ENCODE results near the gene SPPL2B.
"Not testable (repeated sequence)": the region's sequence is repeated elsewhere in the genome, so short reads cannot be mapped to it uniquely, and the experiment has no call there.

SPPL2B gene, protein sequence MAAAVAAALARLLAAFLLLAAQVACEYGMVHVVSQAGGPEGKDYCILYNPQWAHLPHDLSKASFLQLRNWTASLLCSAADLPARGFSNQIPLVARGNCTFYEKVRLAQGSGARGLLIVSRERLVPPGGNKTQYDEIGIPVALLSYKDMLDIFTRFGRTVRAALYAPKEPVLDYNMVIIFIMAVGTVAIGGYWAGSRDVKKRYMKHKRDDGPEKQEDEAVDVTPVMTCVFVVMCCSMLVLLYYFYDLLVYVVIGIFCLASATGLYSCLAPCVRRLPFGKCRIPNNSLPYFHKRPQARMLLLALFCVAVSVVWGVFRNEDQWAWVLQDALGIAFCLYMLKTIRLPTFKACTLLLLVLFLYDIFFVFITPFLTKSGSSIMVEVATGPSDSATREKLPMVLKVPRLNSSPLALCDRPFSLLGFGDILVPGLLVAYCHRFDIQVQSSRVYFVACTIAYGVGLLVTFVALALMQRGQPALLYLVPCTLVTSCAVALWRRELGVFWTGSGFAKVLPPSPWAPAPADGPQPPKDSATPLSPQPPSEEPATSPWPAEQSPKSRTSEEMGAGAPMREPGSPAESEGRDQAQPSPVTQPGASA

GRCh38 chr19:2328401-2329148, at the start of gene SPPL2B, which contains the start of gene LSM7:
Gene SPPL2B (plus strand): TSS chr19:2328684. CDS start chr19:2328710, 26 bp downstream.
Gene LSM7 (minus strand): TSS chr19:2328586. CDS start chr19:2328566, 20 bp downstream.
- in situ Hi-C loops (cut with MboI; ENCODE audit: low sequenced_read_pairs) = no loop called here

DNA sequence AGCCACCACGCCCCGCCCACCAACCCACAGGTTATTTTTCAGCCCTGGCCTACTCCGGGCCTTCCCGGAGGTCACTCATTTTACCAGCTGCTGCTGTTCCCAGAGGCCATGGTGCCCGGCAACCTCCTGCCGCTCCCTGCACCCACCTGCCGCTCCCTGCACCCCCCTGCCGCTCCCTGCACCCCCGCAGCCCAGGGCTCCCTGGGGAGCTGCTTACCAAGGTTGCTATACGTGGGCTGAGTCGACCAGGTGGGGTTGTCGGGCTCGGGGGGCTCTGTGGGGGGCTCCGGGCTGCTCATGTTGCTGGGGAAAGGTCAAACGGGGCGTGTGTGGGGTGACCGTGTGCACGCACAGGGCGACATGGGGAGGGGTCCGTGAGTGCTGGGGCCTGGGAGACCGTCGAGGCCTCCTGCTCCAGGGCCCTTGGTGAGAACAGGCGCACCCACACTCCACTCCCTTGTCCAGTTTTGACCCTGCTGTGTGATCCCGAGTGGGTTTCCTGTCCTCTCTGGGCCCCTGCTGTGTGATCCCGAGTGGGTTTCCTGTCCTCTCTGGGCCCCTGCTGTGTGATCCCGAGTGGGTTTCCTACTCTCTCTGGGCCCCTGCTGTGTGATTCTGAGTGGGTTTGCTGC, 47.7 kb upstream of the SPPL2B start:
- in situ Hi-C loops (cut with MboI; ENCODE audit: low sequenced_read_pairs) = no loop called here

DNA sequence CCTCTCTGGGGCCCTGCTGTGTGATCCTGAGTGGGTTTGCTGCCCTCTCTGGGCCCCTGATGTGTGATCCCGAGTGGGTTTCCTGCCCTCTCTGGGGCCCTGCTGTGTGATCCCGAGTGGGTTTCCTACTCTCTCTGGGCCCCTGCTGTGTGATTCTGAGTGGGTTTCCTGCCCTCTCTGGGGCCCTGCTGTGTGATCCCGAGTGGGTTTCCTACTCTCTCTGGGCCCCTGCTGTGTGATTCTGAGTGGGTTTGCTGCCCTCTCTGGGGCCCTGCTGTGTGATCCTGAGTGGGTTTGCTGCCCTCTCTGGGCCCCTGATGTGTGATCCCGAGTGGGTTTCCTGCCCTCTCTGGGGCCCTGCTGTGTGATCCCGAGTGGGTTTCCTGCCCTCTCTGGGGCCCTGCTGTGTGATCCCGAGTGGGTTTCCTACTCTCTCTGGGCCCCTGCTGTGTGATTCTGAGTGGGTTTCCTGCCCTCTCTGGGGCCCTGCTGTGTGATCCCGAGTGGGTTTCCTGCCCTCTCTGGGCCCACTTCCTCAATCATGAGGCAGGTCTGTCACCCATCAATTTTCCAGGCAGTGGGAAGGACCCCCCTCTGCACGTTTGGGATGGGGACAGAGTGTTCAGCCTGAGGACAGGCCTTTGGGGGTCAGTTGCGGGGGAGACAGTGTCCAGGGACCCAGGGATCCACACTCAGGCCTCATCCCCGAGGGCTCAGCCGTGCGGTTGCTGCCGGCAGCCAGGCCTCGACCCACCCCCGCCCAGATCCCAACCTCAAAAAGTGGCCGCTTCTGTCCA, 47.0 kb upstream of the SPPL2B start:
- in situ Hi-C loops (cut with MboI; ENCODE audit: low sequenced_read_pairs) = not testable (repeated sequence)

DNA sequence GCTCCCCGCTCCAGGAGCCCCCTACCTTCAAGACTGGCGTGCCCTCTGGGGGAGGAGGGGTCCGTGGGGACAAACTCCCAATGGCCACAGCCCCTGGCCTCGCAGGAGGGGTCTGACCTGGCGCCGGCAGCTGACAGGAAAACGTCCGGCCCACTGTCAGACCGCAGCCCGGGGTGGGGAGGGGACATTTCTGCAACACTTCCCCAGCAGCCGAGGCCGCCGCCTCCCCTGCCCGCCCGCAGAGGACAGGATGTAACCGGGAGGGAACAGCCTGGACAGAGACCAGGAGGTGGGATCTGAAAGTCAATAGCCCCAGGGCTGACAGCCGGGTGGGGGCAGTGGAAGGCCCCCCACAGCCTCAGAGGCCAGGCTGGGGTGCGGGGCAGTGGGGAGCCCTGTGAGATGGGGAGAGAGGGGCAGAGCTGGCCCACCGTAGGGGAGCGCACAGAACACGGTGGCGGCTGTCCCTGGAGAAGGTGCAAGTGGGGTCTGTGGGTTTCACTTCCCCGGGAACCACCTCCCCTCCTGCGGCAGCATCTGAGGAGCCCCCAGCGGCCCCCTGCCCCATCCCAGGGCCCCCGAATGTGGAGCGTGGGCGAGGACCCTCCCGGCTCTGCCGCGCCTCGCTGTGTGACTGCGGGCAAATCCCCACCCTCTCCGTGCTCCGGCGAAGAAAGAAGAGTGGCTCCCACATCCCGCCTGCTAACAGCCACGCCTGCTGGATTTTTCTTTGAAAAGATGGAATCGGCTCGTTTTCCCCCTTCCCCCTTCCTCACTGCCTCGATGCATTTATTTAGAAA, 46.2 kb upstream of the SPPL2B start, which contains the start of gene PEAK3:
PEAK3 (minus strand) TSS at position 114 of the 800 bp plus-strand sequence. CDS start 1,244 bp downstream, outside the sequence.
- in situ Hi-C loops (cut with MboI; ENCODE audit: low sequenced_read_pairs) = no loop called here

GRCh38 chr19:2282862-2283237, 45.6 kb upstream of the SPPL2B start:
- in situ Hi-C loops (cut with MboI; ENCODE audit: low sequenced_read_pairs) = no loop called here

GRCh38 chr19:2283835-2284507, 44.5 kb upstream of the SPPL2B start:
- in situ Hi-C loops (cut with MboI; ENCODE audit: low sequenced_read_pairs) = no loop called here

DNA sequence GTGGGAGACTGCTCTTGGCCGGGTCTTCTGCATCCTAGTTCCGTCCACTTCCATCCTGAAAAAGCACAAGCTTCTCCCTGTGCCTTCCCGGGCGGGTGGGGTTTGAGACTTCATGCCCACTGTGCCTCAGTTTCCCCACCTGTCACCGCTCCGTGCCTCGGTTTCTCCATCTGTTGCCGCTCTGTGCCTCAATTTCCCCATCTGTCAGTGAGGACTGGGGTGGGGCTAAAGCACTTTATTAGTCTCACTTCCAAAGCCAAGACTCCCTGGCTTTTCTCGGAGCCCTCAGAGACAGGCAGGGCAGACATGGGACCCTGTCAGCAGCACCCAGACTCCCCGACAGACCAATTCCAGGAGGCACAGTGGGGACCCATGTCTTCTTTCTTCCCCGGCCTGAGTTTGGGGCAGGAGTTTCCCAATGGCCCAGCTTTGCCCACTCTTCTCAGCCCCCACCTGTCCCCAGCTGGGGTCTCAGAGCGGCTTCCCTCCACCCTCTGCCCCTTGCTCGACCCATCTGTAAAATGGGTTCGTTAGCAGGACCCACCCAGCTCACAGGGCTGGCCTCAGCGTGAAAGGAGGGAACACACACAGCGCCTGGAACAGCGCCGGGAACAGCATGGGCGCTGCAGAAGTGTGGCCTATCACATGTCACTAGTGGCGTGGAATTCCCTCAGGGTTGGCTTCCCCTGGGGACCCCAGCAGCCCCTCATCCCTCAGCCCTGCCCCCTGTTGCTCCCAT, 41.9 kb upstream of the SPPL2B start:
- in situ Hi-C loops (cut with MboI; ENCODE audit: low sequenced_read_pairs) = no loop called here

GRCh38 chr19:2287585-2288337, 40.7 kb upstream of the SPPL2B start:
- in situ Hi-C loops (cut with MboI; ENCODE audit: low sequenced_read_pairs) = no loop called here

DNA sequence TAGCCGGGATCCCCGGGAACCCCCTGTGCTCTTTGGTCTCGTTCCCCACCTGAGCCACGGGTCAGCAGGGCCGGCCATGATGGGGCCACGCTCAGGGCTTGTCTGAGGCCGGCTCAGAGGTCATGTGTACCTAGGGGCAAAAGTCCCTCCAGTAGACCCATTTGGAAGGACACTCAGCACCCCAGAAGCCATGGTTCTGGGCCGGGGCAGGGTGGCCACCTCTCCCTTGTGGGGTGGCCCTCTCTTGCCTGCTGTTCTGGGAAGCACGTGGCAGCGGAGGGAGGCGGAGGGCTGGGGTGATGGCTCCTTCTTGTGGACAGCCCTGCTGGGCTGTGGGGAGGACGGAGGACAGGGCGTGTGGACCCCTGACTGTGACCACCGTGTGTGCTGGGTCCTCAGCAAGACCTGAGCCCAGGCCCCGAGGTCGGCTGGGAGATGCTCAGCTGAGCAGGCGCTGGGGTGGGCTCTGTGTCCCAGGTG, 40.1 kb upstream of the SPPL2B start:
- in situ Hi-C loops (cut with MboI; ENCODE audit: low sequenced_read_pairs) = no loop called here

DNA sequence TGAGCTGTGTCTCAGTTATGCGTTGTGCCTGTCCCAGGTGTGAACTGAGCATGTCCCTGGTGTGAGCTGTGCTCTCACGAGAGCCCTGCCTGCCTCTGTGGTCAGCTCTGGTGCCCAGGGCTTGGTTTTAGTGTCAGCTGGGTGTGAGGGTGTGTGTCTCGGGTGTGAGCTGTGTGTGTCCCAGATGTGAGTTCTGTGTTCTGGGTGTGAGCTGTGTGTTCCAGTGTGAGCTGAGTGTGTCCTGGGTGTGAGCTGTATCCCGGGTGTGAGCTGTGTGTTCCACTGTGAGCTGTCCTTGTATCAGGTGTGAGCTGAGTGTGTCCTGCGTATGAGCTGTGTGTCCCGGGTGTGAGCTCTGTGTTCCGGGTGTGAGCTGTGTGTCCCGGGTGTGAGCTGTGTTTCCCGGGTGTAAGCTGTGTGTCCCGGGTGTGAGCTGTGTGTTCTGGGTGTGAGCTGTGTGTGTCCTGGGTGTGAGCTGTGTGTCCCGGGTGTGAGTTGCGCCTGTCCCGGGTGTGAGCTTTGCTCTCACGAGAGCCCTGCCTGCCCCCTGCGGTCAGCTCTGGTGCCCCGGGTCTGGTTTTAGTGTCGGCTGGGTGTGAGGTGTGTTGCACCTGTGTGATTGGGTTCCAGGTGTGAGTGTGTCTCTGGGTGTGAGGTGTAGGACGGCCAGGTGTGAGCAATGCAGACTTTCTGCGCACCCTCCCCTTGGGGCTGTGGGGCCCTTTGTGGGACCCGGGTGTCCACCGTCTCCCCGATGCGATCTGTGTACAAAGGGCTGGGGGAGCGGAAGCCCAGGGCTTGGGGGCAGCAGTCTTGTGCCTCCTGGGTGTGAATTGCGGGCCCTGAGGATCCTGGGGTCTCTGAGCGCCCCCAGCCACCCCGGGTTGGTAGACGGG, 39.4 kb upstream of the SPPL2B start:
- in situ Hi-C loops (cut with MboI; ENCODE audit: low sequenced_read_pairs) = no loop called here

GRCh38 chr19:2289714-2290435, 38.6 kb upstream of the SPPL2B start:
- in situ Hi-C loops (cut with MboI; ENCODE audit: low sequenced_read_pairs) = no loop called here

- in situ Hi-C loops (cut with MboI; ENCODE audit: low sequenced_read_pairs) = no loop called here
These were observed 37.9 kb upstream of the SPPL2B start for GRCh38 chr19:2290441-2291184.

DNA sequence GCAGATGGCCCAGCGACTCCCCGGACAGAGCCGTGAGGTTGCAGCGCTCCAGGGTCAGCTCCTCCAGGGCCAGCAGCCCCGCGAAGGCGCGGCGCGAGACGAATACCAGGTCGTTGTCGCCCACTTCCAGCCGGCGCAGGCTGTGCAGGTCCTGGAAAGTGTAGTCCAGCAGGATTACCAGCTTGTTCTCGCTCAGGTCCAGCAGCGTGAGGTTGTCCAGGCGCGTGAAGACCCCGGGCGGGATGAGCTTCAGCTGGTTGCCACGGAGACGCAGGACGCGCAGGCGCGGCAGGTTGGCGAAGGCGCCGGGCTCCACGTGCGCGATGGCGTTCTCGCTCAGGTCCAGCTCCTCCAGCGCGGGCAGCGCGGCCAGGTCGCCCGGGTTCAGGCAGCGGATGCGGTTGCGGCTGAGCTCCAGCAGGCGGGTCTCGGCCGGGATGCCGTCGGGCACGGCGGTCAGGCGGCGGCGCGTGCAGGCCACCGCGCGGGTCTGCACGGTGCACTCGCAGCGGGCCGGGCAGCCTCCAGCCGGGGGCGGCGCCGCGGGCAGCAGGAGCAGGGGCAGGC, 37.2 kb upstream of the SPPL2B start:
- in situ Hi-C loops (cut with MboI; ENCODE audit: low sequenced_read_pairs) = no loop called here

DNA sequence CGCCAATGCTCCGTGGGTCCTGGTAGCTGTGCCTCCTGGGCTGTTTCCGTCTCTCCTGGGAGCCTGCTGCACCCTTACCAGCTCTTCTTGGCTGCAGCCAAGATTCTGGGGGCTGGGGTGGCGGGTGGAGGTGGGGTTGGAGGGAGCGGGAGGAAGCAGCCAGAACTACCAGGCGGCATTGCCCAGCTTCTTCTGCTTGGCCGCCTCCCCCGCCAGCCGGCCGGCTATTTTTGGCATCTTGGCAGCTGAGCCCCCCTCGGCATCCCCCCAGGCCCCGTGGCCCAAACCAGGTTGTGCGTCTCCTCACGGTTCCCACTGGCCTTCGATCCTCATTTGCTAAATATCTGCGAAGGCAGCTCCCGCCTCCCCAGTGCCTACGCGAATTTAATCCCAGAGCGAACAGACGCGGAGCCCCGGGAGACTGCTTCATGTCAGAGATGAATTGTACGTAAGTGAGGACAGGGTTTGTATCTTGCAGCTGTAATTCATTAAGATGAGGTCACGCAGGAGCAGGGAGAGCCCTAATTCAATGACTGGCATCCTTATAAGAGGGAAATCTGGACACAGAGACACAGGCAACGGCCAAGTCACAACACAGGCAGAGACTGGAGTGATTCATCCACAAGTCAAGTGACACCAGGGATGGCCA, 33.7 kb upstream of the SPPL2B start:
- in situ Hi-C loops (cut with MboI; ENCODE audit: low sequenced_read_pairs) = no loop called here

All from HL-60/S4 treated with phorbol 12-myristate 13-acetate at 8.2 ng/mL for 4 days and 3 days (cell line).